ENCODE measurements around the gene RFX4. TPM values are rescaled to one million over a fixed set of nuclear protein-coding genes. Genes with fewer than 3 reads are reported as not detected.

RFX4 gene
- total RNA-seq, 1 donor from 2014 or later = not detected

DNA sequence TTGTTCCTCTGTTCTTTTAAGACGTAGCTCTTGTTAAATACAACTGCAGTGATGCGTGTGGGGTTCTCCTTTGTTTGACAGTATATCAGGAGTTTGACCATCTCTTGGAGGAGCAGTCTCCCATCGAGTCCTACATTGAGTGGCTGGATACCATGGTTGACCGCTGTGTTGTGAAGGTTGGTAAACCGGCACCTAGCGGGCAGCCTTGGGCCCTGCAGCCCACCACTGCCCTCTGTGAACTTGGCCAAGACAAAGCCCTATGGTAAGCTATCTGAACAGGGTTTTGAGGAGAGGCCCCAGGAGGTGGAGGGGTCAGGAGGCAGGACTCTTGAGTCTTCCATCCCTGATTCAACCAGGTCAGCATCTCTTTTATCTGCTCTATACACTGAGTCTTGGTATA, 137.1 kb downstream of the RFX4 start:
- TF ChIP-seq, protein P1, sequence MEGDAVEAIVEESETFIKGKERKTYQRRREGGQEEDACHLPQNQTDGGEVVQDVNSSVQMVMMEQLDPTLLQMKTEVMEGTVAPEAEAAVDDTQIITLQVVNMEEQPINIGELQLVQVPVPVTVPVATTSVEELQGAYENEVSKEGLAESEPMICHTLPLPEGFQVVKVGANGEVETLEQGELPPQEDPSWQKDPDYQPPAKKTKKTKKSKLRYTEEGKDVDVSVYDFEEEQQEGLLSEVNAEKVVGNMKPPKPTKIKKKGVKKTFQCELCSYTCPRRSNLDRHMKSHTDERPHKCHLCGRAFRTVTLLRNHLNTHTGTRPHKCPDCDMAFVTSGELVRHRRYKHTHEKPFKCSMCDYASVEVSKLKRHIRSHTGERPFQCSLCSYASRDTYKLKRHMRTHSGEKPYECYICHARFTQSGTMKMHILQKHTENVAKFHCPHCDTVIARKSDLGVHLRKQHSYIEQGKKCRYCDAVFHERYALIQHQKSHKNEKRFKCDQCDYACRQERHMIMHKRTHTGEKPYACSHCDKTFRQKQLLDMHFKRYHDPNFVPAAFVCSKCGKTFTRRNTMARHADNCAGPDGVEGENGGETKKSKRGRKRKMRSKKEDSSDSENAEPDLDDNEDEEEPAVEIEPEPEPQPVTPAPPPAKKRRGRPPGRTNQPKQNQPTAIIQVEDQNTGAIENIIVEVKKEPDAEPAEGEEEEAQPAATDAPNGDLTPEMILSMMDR (IDR thresholded peaks at IDR 0.05; ENCODE audit: unreplicated experiment) = no peak
- no peak overlapping the region for H3K4me3 Mint-ChIP-seq (ENCODE audit: low read depth)
- H3K9me3 Mint-ChIP-seq (ENCODE audit: low read depth) = no peaks in the 10 kb centered on the region
- no peak overlapping the region for H3K27ac Mint-ChIP-seq
- no peaks in the 10 kb centered on the region for H3K36me3 Mint-ChIP-seq (ENCODE audit: insufficient read depth)
- H3K4me1 Mint-ChIP-seq (ENCODE audit: low read depth) = no peaks in the 10 kb centered on the region
- peaks cover 4% of the 10 kb centered on the region for H3K27me3 Mint-ChIP-seq
- DNase-seq (ENCODE audit: low spot score, unreplicated experiment) = no peak

DNA sequence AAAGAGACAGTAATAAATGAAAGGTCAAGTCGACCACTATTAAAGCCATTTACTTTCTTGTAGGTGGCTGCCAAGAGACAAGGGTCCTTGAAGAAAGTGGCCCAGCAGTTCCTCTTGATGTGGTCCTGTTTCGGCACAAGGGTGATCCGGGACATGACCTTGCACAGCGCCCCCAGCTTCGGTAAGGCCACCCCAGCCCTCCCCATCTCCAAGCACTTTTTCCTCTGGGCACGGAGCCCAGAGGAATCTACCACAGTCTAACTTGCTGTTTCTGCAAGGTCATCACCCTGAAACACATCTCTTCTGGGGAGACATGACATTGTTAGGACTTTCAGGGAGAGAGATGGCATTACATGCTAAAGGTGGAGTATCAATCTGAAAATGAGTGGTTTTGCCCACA, 137.9 kb downstream of the RFX4 start:
- no peak overlapping the region for H3K27ac Mint-ChIP-seq
- DNase-seq (ENCODE audit: low spot score, unreplicated experiment) = no peak
- peaks cover 4% of the 10 kb centered on the region for H3K27me3 Mint-ChIP-seq
- TF ChIP-seq, protein P1 (IDR thresholded peaks at IDR 0.05; ENCODE audit: unreplicated experiment) = no peak
- H3K36me3 Mint-ChIP-seq (ENCODE audit: insufficient read depth) = no peaks in the 10 kb centered on the region
- H3K4me3 Mint-ChIP-seq (ENCODE audit: low read depth) = no peak overlapping the region
- H3K9me3 Mint-ChIP-seq (ENCODE audit: low read depth) = no peaks in the 10 kb centered on the region
- H3K4me1 Mint-ChIP-seq (ENCODE audit: low read depth) = no peaks in the 10 kb centered on the region

DNA sequence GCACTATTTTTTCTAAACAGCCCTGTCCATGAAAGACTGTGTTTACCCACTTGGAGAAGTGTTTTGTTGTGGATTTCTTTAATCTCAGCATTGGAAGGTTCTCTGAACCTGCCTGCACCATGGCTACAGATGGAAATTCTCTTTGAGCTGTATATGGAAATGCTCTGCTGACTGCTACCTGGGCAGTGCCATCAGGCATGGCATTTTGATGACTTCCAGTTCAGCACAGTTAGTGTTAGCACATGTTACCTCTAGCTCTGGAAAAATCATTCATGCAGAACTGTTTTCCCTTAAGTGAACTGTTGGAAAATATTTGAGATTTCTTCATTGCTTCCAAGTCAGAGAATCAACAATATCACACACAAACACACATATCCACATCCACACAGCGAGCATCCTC, 139.1 kb downstream of the RFX4 start:
- TF ChIP-seq, protein P1 (IDR thresholded peaks at IDR 0.05; ENCODE audit: unreplicated experiment) = no peak
- Mint-ChIP-seq H3K9me3 (ENCODE audit: low read depth) (no peaks in the 10 kb centered on the region), H3K36me3 (ENCODE audit: insufficient read depth) (no peaks in the 10 kb centered on the region), H3K4me3 (ENCODE audit: low read depth) (no peak overlapping the region), H3K27me3 (peaks cover 4% of the 10 kb centered on the region), H3K4me1 (ENCODE audit: low read depth) (no peaks in the 10 kb centered on the region), H3K27ac (no peak overlapping the region)
- no peak for DNase-seq (ENCODE audit: low spot score, unreplicated experiment)

DNA sequence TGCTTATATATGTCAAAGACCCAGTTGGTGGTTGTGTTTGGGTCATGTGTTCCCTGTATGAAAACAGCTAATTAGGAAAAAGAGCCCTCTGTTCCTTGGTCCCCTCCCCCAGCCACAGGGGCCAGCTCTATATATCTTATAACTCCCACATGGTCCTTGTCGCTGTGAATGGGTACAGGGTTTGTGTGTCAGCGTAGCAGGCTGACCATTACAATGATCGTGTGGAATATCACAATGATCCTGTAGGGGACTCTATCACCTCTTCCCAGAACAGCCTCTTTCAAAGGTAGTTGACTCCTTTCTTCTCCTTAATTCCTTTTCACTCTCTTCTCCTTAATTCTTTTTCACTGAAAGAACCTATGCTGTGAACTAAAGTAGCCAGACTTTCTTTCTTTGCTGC, 140.0 kb downstream of the RFX4 start:
- TF ChIP-seq, protein P1 (IDR thresholded peaks at IDR 0.05; ENCODE audit: unreplicated experiment) = no peak
- DNase-seq (ENCODE audit: low spot score, unreplicated experiment) = no peak
- no peaks in the 10 kb centered on the region for H3K9me3 Mint-ChIP-seq (ENCODE audit: low read depth)
- H3K4me3 Mint-ChIP-seq (ENCODE audit: low read depth) = no peak overlapping the region
- H3K27me3 Mint-ChIP-seq = peaks cover 4% of the 10 kb centered on the region
- no peaks in the 10 kb centered on the region for H3K36me3 Mint-ChIP-seq (ENCODE audit: insufficient read depth)
- H3K4me1 Mint-ChIP-seq (ENCODE audit: low read depth) = no peaks in the 10 kb centered on the region
- H3K27ac Mint-ChIP-seq = no peak overlapping the region

DNA sequence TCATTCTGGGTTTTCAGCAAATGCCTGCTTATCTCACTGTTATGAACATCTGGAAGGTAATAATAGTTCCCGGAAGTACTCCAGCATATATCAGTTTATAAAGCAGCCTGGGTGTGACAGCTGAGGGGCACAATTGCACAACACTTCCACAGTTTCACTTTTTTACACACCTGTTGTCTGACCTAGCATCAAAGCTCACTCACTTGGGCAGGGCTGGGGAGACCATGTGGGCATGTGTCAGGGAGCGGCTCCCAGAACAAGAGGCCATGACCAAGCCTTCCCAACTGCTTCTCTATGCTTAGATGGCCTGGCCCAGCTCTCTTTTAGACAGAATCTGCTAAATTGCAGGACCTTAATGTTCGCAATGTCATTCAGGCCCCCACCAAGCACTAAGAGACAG, 140.6 kb downstream of the RFX4 start:
- Mint-ChIP-seq H3K27me3 (peaks cover 4% of the 10 kb centered on the region), H3K9me3 (ENCODE audit: low read depth) (no peaks in the 10 kb centered on the region), H3K27ac (no peak overlapping the region), H3K4me3 (ENCODE audit: low read depth) (no peak overlapping the region), H3K36me3 (ENCODE audit: insufficient read depth) (no peaks in the 10 kb centered on the region), H3K4me1 (ENCODE audit: low read depth) (no peaks in the 10 kb centered on the region)
- TF ChIP-seq, protein P1 (IDR thresholded peaks at IDR 0.05; ENCODE audit: unreplicated experiment) = no peak
- no peak for DNase-seq (ENCODE audit: low spot score, unreplicated experiment)

All from progenitor cell of endocrine pancreas (in vitro differentiated cells).